GM12878 (cell line): ENCODE measurements around the gene MICA.

Source experiments
- ATF2 ChIP-seq: IDR thresholded peaks from 2 replicates; pipeline ENCODE4 v1.6.1; 2012; ENCODE audit warnings: low read length, inconsistent platforms
- CBX5 ChIP-seq: sonication (generic); IDR thresholded peaks from 2 replicates; pipeline ENCODE4 v1.6.1; 2016; ENCODE audit warnings: low read depth, moderate library complexity, mild to moderate bottlenecking, inconsistent platforms
- CTCF ChIP-seq, 3 experiments: IDR thresholded peaks in 2 of 3; conservative IDR thresholded peaks in 1 of 3; 2 replicates each; pipeline ENCODE4 v1.5.1; 2011; ENCODE audit warnings: low read depth in 3 of 3, low read length in 3 of 3, mild to moderate bottlenecking in 3 of 3, control low read depth in 2 of 3, moderate library complexity in 2 of 3, inconsistent platforms in 1 of 3, mixed read lengths in 1 of 3; ENCODE audit not compliant: control insufficient read depth in 2 of 3, insufficient read depth in 1 of 3; ENCODE audit errors: extremely low read depth in 1 of 3
- IKZF1 ChIP-seq: fragments of 450-650 bp; conservative IDR thresholded peaks from 2 replicates; pipeline ENCODE4 v1.6.1; 2017; ENCODE audit warnings: antibody characterized with exemption, mild to moderate bottlenecking
- POLR2AphosphoS5 ChIP-seq: IDR thresholded peaks from 2 replicates; pipeline ENCODE4 v1.6.1; 2011; ENCODE audit warnings: mild to moderate bottlenecking, low read length, inconsistent platforms

- TF ChIP-seq POLR2AphosphoS5 (no peak), CTCF (IDR thresholded peaks at IDR 0.05 in 2 of 3, conservative IDR thresholded peaks at IDR 0.05 in 1 of 3; ENCODE audit: control insufficient read depth in 2 of 3, extremely low read depth in 1 of 3, insufficient read depth in 1 of 3, low read depth in 3 of 3, low read length in 3 of 3) (no peak), IKZF1 (no peak), CBX5 (no peak), ATF2 (no peak)
These were observed 47.4 kb downstream of the MICA start for GRCh38 chr6:31450751-31451150.
